KMS-11 (cell line): ENCODE data around the gene NACAD.

Experiments
- H2AFZ ChIP-seq: fragments of 200-600 bp; sonication (generic); 2 replicates; pipeline ENCODE4 v1.6.1; 2016; ENCODE audit warnings: antibody characterized with exemption, mixed run types, low read depth
- H3K27ac ChIP-seq: fragments of 200-600 bp; sonication (generic); 2 replicates; pipeline ENCODE4 v1.6.1; 2016; ENCODE audit warnings: mild to moderate bottlenecking, mixed run types
- H3K27me3 ChIP-seq: fragments of 200-600 bp; sonication (generic); 2 replicates; pipeline ENCODE4 v1.6.1; 2017; ENCODE audit warnings: mild to moderate bottlenecking, low read depth, mixed run types, moderate library complexity; ENCODE audit not compliant: insufficient read depth
- H3K36me3 ChIP-seq: fragments of 200-600 bp; sonication (generic); 2 replicates; pipeline ENCODE4 v1.6.1; 2017; ENCODE audit warnings: mild to moderate bottlenecking, mixed run types; ENCODE audit not compliant: insufficient read depth
- H3K4me1 ChIP-seq: fragments of 200-600 bp; sonication (generic); 2 replicates; pipeline ENCODE4 v1.6.1; 2016; ENCODE audit warnings: mild to moderate bottlenecking, low read depth, mixed run types; ENCODE audit not compliant: poor library complexity, severe bottlenecking
- H3K4me2 ChIP-seq: fragments of 200-600 bp; sonication (generic); 2 replicates; pipeline ENCODE4 v1.7.0; 2016; ENCODE audit warnings: mild to moderate bottlenecking, mixed run types
- H3K4me3 ChIP-seq: fragments of 200-600 bp; sonication (generic); IDR thresholded peaks from 2 replicates; pipeline ENCODE4 v1.6.1; 2017; ENCODE audit warnings: low read depth, low read length, mixed read lengths; ENCODE audit not compliant: insufficient read depth
- H3K79me2 ChIP-seq: fragments of 200-600 bp; sonication (generic); 2 replicates; pipeline ENCODE4 v1.6.1; 2016; ENCODE audit warnings: low read depth, mixed run types; ENCODE audit not compliant: insufficient read depth
- H3K9ac ChIP-seq: fragments of 200-600 bp; sonication (generic); 2 replicates; pipeline ENCODE4 v1.6.1; 2016; ENCODE audit warnings: mild to moderate bottlenecking, mixed run types
- H4K20me1 ChIP-seq: fragments of 200-600 bp; sonication (generic); 2 replicates; pipeline ENCODE4 v1.6.1; 2016; ENCODE audit warnings: mild to moderate bottlenecking, mixed run types; ENCODE audit not compliant: insufficient read depth
- CTCF ChIP-seq: fragments of 200-600 bp; sonication (generic); conservative IDR thresholded peaks from 2 replicates; pipeline ENCODE4 v1.6.1; 2017; ENCODE audit warnings: low read depth, mild to moderate bottlenecking, antibody characterized with exemption, low read length, moderate library complexity, mixed read lengths

Gene NACAD

GRCh38 chr7:45074528-45075354 is 14.0 kb downstream of the NACAD start:
- Histone ChIP-seq H3K36me3 (peaks cover 20% of the 10 kb centered on the region; the same call in 1 of the 2 replicates), H4K20me1 (no peaks in the 10 kb centered on the region)

GRCh38 chr7:45073786-45074527 is 14.8 kb downstream of the NACAD start:
- H3K36me3 ChIP-seq = peaks cover 20% of the 10 kb centered on the region; the same call in 1 of the 2 replicates
- H3K27ac ChIP-seq = no peak overlapping the region

More at GRCh38 chr7:45074528-45075354, 14.0 kb downstream of the NACAD start:
- no peak overlapping the region for H2AFZ ChIP-seq
- H3K4me3 ChIP-seq = no peak overlapping the region
- TF ChIP-seq CTCF = no peak
- H3K27ac ChIP-seq = no peak overlapping the region
- no peaks in the 10 kb centered on the region for H3K4me1 ChIP-seq
- no peak overlapping the region for H3K9ac ChIP-seq
- no peaks in the 10 kb centered on the region for H3K79me2 ChIP-seq
- H3K27me3 ChIP-seq = no peaks in the 10 kb centered on the region
- H3K4me2 ChIP-seq = no peak overlapping the region

GRCh38 chr7:45073031-45073785 is 15.6 kb downstream of the NACAD start:
- TF ChIP-seq CTCF = no peak
- H4K20me1 ChIP-seq = no peaks in the 10 kb centered on the region
- peaks cover 20% of the 10 kb centered on the region; the same call in 1 of the 2 replicates for H3K36me3 ChIP-seq

More at GRCh38 chr7:45073786-45074527, 14.8 kb downstream of the NACAD start:
- no peak overlapping the region for H2AFZ ChIP-seq
- no peaks in the 10 kb centered on the region for H4K20me1 ChIP-seq
- H3K4me1 ChIP-seq = no peaks in the 10 kb centered on the region
- TF ChIP-seq CTCF = no peak
- no peaks in the 10 kb centered on the region for H3K27me3 ChIP-seq
- H3K4me3 ChIP-seq = no peak overlapping the region
- no peak overlapping the region for H3K9ac ChIP-seq
- H3K79me2 ChIP-seq = no peaks in the 10 kb centered on the region; the same call in 1 of the 2 replicates
- no peak overlapping the region for H3K4me2 ChIP-seq

More at GRCh38 chr7:45073031-45073785, 15.6 kb downstream of the NACAD start:
- no peak overlapping the region for H2AFZ ChIP-seq
- no peak overlapping the region for H3K4me3 ChIP-seq
- no peaks in the 10 kb centered on the region for H3K4me1 ChIP-seq
- H3K27me3 ChIP-seq = no peaks in the 10 kb centered on the region
- no peak overlapping the region for H3K27ac ChIP-seq
- no peak overlapping the region for H3K9ac ChIP-seq
- H3K4me2 ChIP-seq = no peak overlapping the region
- H3K79me2 ChIP-seq = no peaks in the 10 kb centered on the region; the same call in 1 of the 2 replicates
